Stimulated activated naive CD4-positive, alpha-beta T cell (primary cell): ENCODE results near the gene STK26.
"Not testable (repeated sequence)": the region's sequence is repeated elsewhere in the genome, so short reads cannot be mapped to it uniquely, and the experiment has no call there.

Experiments used
- DNase-seq, 6 experiments: peaks; one replicate each; lab custom pipeline; 2025; lab: John Stamatoyannopoulos, UW

The STK26 gene

GRCh38 chrX:132037479-132037993 lies 14.4 kb downstream of the STK26 start:
- no peak for DNase-seq

- DNase-seq, result no peak
Measured at GRCh38 chrX:132040066-132040465, 17.0 kb downstream of the STK26 start.

DNA sequence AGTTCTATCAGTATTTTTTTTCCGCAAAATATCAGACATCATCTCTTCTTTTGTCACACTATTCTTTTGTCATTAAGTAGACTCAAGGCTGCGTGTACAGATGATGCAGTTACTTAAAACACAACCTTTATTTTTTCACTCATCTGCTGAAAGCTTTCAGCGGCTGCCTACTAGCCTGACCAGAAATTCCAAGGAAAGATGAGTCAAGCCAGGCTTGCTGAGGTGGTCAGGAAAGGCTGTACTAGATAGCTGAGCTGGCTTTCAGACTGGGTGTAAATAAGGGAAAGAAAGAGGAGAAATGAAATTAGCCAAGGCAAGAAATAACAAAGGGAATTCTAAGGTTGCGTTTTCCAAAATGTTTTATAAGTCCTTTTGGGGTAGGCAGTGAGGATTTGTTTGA lies 17.9 kb downstream of the STK26 start:
- no peak for DNase-seq

GRCh38 chrX:132043977-132044376 lies 20.9 kb downstream of the STK26 start:
- no peak for DNase-seq

GRCh38 chrX:132044953-132045352 lies 21.9 kb downstream of the STK26 start:
- DNase-seq, result no peak

GRCh38 chrX:132045456-132045855 lies 22.4 kb downstream of the STK26 start:
- no peak for DNase-seq

GRCh38 chrX:132046533-132046932 lies 23.4 kb downstream of the STK26 start:
- no peak for DNase-seq

DNA sequence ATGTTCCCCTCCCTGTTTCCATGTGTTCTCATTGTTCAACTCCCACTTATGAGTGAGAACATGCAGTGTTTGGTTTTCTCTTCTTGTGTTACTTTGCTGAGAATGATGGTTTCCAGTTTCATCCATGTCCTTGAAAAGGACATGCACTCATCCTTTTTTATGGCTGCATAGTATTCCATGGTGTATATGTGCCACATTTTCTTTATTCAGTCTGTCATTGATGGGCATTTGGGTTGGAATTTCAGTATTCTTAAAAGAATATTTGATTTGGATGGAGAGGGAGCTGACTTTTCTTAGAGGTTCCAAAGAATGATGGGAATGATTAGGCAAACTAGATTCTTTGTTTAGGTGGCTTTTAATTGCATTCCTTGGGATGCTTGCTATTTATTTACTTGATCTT lies 28.7 kb downstream of the STK26 start:
- DNase-seq, result not testable (repeated sequence)

DNA sequence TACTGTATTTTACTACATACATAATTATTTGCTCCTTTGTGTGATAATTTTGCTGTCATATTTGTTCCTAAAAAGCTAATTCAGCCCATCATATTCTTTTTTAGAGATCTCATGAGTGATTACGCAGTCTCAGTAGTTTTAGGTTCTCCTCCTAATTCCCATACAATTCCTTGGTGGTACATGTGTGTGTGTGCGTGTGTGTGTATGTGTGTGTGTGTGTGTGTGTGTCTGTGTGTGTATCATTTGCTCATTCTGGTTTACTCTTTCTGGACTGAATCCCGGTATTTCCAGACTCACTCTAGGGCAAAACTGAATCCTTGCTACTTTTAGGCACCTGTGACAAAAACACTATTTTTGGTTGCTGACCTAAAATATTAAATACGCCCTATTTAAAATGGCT lies 34.9 kb downstream of the STK26 start:
- DNase-seq, result no peak

- no peak for DNase-seq
Measured at GRCh38 chrX:132058975-132059374, 35.9 kb downstream of the STK26 start.

DNA sequence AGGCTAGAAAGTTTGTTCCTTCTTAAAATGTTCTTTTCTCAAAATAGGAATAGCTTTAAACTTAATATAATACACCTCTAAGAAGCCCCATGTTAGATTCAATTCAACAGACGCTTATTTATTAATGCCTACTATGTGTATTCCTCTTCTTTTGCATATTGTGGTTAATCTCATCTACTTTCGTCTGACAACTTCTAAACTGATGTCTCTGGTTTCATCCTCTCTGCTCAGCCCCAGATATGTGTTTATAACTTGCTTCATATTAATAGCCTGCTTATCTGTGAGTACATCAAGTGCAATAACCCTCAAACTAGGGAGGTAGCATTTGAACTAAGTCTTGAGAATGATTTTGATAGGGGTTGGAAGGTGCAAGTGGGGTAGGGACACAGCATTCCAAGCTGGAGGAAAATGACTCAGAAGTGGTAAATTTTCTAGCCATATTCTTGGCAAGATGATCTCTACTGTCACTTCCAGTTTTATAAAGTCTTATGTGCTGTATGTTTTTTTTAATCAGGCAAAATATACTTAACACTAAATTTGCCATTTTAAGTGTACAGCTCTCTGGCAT lies 37.0 kb downstream of the STK26 start:
- no peak for DNase-seq

DNA sequence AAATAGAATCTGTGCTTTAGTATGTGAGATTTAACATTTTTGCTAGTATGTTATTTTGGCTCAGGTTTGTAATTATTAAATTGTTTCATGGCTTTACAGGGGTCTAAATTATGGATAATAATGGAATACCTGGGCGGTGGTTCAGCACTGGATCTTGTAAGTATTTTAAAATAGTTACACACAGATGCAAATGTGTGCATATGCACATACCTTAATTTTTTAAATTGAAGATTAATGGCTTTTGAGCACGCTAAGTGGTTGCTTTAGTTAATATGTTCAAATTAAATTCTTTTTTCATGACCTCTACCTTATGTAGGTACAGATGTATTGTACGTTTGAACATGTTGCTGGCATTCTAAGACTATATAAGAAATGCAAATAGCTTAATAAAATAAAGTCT lies 40.2 kb downstream of the STK26 start:
- DNase-seq, result no peak

- no peak for DNase-seq
Measured at GRCh38 chrX:132063862-132064261, 40.8 kb downstream of the STK26 start.

- DNase-seq, result no peak
Measured at GRCh38 chrX:132068405-132068804, 45.3 kb downstream of the STK26 start.

DNA sequence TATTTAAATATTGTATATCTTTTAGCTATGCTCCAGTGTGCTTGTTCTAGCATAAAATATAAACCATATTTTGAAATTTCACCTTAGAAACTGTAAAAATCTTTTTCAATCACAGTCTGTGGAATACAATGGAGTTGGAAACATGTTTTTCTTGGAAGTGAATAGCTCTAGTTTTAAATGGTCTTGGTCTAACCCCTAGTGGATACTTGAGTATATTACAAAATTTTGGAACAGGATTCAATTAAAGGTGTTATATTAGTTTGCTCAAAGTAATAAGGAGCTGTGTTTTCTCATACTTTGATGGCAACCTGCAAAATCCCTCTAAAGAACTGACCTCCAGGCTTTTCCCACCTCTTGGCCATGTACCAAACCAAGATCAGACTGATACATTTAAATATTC lies 48.2 kb downstream of the STK26 start:
- no peak for DNase-seq

DNA sequence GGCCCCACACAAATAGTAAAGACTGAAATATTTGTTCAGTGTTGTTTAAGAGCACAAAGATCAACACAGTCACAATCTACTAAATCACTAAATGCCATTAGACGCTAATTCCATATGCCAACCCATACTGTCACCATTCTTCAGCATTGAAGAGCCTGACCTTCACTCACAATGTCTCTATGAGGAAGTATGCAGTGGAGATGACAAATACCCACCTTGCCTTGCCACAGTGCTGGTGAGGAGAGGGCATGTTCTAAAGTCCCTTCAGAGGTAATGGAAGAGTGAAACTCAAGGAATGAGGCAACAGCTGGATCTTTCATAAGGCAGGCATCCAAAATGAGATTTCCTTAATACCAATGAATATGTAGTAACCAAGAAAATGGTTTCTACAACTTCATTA lies 54.3 kb downstream of the STK26 start:
- no peak for DNase-seq

- DNase-seq, result no peak
Measured at GRCh38 chrX:132077912-132078311, 54.8 kb downstream of the STK26 start.

DNA sequence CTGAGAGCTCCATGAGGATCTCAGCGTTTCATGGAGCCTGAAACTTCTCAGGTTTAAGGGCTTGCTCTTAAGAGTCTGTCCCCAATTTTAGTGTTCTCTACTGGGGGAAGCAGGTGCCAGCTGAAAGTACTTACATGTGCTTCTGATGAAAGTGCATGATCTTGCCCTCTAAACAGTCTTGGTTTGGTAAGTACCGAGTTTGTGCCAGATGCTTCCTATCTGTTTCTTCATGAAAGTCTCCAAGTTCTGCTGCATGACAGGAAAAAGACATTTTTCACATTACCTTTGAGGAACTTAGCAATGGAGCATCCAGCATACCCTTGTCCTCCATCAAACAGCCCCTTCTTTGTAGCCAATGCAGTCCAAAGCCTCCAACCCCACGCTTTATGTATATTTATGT lies 62.7 kb downstream of the STK26 start:
- DNase-seq, result no peak

GRCh38 chrX:132086672-132087071 lies 63.6 kb downstream of the STK26 start:
- no peak for DNase-seq

DNA sequence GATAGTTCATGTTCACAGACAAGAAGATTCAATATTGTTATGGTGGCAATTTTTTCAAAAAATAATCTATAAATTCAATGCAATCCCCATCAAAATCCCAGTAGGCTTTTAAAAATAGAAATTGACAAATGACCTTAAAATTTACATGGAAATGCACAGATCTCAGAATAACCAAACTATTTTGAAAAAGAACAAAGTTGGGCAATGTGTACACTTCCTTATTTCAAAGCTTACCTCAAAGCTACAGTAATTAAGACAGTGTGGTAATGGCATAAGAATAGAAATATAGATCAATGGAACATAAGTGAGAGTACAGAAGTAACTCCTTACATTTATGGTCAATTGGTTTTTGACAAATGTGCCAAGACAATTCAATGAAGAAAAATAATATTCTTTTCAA lies 65.8 kb downstream of the STK26 start:
- no peak for DNase-seq

DNA sequence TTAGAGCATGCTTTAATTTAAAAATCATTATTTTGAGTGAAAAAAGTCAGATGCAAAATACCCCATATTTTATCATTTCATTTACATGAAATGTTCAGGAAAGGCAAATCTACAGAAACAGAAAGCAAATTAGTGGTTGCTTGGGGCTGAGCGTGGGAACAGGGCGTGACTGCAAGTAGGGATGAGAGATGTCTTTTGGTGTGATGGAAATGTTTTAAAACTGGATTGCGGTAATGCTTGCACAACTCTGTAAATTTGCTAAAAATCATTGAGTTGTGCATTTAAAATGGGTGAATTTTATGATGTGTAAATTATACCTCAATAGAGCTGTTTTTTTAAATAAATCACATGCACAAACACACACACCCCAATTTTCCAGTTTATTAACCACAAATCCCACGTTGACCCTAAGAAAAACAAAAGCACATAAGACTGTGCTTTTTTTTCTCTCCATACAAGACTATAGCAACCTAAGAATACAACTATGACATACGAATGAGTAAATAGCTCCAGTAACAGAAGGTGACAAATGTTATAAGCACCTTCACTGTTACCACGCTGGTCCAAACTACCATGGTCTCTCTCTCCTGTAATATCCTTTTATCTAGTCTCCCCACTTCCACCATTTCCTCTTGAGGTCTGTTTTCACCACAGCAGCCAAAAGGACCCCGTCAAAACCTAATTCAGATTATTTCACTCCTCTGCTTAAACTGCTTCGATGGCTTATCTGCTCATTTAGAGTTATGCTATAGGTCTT lies 67.5 kb downstream of the STK26 start:
- DNase-seq, result no peak

DNA sequence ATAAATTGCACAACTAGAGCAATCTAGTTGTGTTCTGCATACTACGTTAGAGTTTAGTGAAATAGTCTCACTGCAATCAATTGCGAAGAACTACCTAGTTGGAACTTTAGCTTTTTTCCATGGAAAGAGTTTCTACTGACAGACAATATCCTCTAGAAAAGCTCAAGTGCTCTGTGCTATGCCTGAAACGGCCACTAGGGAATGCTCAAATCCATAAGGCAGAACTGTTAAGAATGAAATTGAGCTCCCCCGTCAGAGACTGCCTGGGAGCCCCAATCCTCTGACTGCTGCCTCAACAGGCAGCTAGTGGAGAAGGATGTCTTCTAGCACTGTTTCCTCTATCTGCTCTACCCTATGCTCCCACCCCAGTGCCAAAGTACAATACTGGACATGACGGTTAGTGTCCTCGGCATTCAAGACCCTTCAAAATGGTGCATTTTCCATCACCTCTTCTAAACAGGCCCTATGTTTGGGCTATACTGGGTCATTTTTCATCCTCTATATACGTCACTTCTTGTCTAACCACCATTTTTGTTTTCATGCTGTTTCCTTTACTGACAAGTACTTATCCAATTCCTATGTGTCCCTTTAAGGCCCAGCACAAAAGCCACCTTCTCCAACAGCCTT lies 69.5 kb downstream of the STK26 start:
- peak; percentile 2 to 37 (median 14) for DNase-seq

- no peak for DNase-seq
Measured at GRCh38 chrX:132093239-132093860, 70.2 kb downstream of the STK26 start.
